ENCODE measurements around the gene AZIN2.

Gene AZIN2

DNA sequence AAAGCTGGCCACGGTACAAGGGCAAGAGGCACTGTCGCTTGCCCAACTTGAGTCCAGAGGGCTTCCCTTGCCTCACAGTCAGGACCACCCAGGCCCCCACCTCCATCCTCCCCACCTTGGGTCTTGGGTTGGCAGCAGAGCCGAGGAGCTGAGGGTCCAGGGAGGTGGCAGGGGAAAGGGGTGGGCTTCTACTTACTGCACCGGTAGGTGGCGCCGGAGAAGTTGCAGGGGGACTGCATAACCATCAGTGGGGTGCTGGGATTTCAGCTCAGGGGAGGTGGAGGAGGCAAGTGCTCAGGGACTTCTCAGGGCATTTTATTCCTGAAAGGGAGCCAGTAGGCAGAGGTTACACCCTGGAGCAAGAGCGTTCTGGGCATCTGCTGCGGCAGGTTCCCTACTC lies 56.8 kb downstream of the AZIN2 start:
- H3K27me3 ChIP-seq (ENCODE audit: low read depth, low read length): no peaks in the 10 kb centered on the region
- H3K36me3 ChIP-seq (replicated peaks; ENCODE audit: low read depth, low read length): no peaks in the 10 kb centered on the region
- no peaks in the 10 kb centered on the region for H3K79me2 ChIP-seq (ENCODE audit: low read length)
- H3K4me1 ChIP-seq (ENCODE audit: low read length): no peaks in the 10 kb centered on the region
- no peak overlapping the region for H3K9ac ChIP-seq (ENCODE audit: low read length)
- no peak overlapping the region for H3K27ac ChIP-seq (ENCODE audit: low read length)
- no peaks in the 10 kb centered on the region for H4K20me1 ChIP-seq (ENCODE audit: insufficient read depth, low read length)
- H3K4me2 ChIP-seq (ENCODE audit: low read length): no peak overlapping the region
- H3K4me3 ChIP-seq (ENCODE audit: low read length): no peak overlapping the region
- H2AFZ ChIP-seq (ENCODE audit: low read depth, low read length): no peak overlapping the region
- no peaks in the 10 kb centered on the region for H3K9me3 ChIP-seq (ENCODE audit: insufficient read depth, low read length)
- TF ChIP-seq EZH2phosphoT487 (IDR thresholded peaks at IDR 0.05; ENCODE audit: low read depth): no peak
- TF ChIP-seq, protein P1, sequence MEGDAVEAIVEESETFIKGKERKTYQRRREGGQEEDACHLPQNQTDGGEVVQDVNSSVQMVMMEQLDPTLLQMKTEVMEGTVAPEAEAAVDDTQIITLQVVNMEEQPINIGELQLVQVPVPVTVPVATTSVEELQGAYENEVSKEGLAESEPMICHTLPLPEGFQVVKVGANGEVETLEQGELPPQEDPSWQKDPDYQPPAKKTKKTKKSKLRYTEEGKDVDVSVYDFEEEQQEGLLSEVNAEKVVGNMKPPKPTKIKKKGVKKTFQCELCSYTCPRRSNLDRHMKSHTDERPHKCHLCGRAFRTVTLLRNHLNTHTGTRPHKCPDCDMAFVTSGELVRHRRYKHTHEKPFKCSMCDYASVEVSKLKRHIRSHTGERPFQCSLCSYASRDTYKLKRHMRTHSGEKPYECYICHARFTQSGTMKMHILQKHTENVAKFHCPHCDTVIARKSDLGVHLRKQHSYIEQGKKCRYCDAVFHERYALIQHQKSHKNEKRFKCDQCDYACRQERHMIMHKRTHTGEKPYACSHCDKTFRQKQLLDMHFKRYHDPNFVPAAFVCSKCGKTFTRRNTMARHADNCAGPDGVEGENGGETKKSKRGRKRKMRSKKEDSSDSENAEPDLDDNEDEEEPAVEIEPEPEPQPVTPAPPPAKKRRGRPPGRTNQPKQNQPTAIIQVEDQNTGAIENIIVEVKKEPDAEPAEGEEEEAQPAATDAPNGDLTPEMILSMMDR (IDR thresholded peaks at IDR 0.05; ENCODE audit: low read depth, low read length): peak; percentile 68

DNA sequence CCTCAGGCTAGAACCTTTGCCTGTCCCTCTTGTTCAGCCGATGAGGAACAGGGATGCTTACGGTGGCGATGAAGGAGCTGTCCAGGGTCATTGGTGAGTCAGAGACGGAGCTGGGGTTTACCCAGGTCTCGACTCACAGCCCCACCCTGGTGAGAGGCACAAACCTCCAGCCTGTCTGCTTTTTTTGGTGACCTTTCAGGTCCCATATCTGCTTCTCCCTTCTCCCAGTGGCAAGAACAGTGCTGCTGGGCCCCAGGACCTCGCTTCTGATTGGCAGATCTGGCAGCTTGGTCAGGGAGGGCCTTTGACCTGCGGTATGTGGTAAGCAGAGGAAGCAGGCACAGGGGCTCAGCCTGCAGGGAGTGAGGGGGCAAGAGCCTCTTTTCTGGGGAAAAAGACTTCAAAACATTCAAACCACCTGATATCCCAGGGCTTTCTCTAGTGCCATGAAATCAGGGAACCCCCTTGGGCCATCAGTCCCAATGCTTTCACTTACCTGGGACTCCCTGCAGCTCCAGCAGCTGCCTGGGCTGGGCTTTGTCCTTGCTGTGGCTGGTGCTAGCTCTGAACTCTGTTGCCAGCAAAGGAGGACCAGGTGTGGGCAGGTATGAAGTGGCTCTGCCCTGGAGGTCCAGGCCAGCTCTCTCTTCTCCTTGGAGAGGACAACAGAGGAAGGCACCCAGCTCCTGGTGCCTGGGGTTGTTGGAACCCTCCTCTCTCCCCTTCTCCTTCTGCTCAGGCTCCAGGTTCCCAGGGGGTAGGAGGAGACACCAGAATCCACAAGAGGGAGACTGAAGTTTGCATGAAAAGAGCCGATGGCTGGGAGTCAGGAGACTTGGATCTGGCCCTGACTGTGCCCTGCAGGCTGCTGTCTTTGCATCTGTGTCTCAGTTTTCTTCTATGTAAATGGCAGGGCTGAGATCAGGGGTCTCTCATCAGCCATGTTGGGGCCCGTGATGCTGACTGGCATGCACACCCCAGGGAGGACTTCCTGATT lies 59.5 kb downstream of the AZIN2 start:
- Histone ChIP-seq H3K27ac (ENCODE audit: low read length) (no peak overlapping the region), H3K9ac (ENCODE audit: low read length) (no peak overlapping the region), H4K20me1 (ENCODE audit: insufficient read depth, low read length) (no peaks in the 10 kb centered on the region), H2AFZ (ENCODE audit: low read depth, low read length) (no peak overlapping the region), H3K79me2 (ENCODE audit: low read length) (no peaks in the 10 kb centered on the region), H3K4me3 (ENCODE audit: low read length) (no peak overlapping the region), H3K4me2 (ENCODE audit: low read length) (no peak overlapping the region), H3K27me3 (ENCODE audit: low read depth, low read length) (no peaks in the 10 kb centered on the region), H3K36me3 (replicated peaks; ENCODE audit: low read depth, low read length) (no peaks in the 10 kb centered on the region), H3K4me1 (ENCODE audit: low read length) (no peaks in the 10 kb centered on the region), H3K9me3 (ENCODE audit: insufficient read depth, low read length) (no peaks in the 10 kb centered on the region)
- TF ChIP-seq EZH2phosphoT487 (IDR thresholded peaks at IDR 0.05; ENCODE audit: low read depth): no peak
- TF ChIP-seq, protein P1 (IDR thresholded peaks at IDR 0.05; ENCODE audit: low read depth, low read length): no peak

DNA sequence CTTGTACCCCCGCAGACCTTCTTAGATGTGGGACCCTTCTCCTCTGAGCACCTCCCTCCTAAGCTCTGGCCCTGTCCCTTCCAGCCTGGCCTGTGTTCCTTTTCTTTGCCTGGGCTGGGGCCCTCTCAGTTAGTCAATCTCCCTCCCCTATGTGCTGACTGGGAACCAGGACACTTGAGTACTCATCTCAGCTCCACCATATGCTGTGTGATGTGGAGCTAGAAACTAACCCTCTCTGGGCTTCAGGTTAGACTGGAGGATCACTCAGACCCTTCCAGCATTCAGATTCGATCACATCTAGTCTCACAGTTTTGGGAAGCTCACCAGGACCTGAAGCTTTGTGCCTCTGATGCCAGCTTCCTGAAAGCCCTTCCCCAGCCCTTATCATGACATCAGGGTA lies 60.3 kb downstream of the AZIN2 start:
- TF ChIP-seq, protein P1 (IDR thresholded peaks at IDR 0.05; ENCODE audit: low read depth, low read length): no peak
- no peak for TF ChIP-seq EZH2phosphoT487 (IDR thresholded peaks at IDR 0.05; ENCODE audit: low read depth)
- no peaks in the 10 kb centered on the region for H3K9me3 ChIP-seq (ENCODE audit: insufficient read depth, low read length)
- H3K27ac ChIP-seq (ENCODE audit: low read length): no peak overlapping the region
- no peaks in the 10 kb centered on the region for H3K36me3 ChIP-seq (replicated peaks; ENCODE audit: low read depth, low read length)
- no peak overlapping the region for H3K4me3 ChIP-seq (ENCODE audit: low read length)
- H3K27me3 ChIP-seq (ENCODE audit: low read depth, low read length): no peaks in the 10 kb centered on the region
- no peak overlapping the region for H2AFZ ChIP-seq (ENCODE audit: low read depth, low read length)
- H3K79me2 ChIP-seq (ENCODE audit: low read length): no peaks in the 10 kb centered on the region
- H3K9ac ChIP-seq (ENCODE audit: low read length): no peak overlapping the region
- no peaks in the 10 kb centered on the region for H3K4me1 ChIP-seq (ENCODE audit: low read length)
- H3K4me2 ChIP-seq (ENCODE audit: low read length): no peak overlapping the region
- no peaks in the 10 kb centered on the region for H4K20me1 ChIP-seq (ENCODE audit: insufficient read depth, low read length)

DNA sequence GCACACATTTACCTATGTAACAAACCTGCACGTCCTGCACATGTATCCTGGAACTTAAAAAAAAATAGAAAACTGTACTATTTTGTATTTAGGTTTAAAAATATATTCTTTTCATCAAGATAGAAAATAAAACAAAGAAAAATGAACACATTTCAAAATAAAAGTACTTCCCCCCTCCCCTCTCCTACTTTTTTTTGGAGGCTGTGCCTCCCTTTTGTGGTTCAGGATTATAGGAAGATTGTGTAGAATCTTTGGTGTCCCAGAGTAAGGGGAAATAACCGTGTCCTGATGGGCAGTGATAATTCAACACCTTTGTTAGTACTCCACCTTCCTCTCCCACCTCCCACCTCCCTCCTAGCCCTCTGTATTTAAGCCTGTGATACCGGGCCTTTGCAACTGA lies 60.8 kb downstream of the AZIN2 start:
- Histone ChIP-seq H3K79me2 (ENCODE audit: low read length) (no peaks in the 10 kb centered on the region), H3K4me2 (ENCODE audit: low read length) (no peak overlapping the region), H3K36me3 (replicated peaks; ENCODE audit: low read depth, low read length) (no peaks in the 10 kb centered on the region), H3K4me1 (ENCODE audit: low read length) (no peaks in the 10 kb centered on the region), H3K9ac (ENCODE audit: low read length) (no peak overlapping the region), H2AFZ (ENCODE audit: low read depth, low read length) (no peak overlapping the region), H3K27me3 (ENCODE audit: low read depth, low read length) (no peaks in the 10 kb centered on the region), H3K9me3 (ENCODE audit: insufficient read depth, low read length) (no peaks in the 10 kb centered on the region), H3K4me3 (ENCODE audit: low read length) (no peak overlapping the region), H3K27ac (ENCODE audit: low read length) (no peak overlapping the region), H4K20me1 (ENCODE audit: insufficient read depth, low read length) (no peaks in the 10 kb centered on the region)
- TF ChIP-seq EZH2phosphoT487 (IDR thresholded peaks at IDR 0.05; ENCODE audit: low read depth): no peak
- TF ChIP-seq, protein P1 (IDR thresholded peaks at IDR 0.05; ENCODE audit: low read depth, low read length): no peak
